Measurements from ENCODE around the gene RRP8. TPM values are rescaled to one million over a fixed set of nuclear protein-coding genes. Genes with fewer than 3 reads are reported as not detected.

Gene RRP8
- total RNA-seq, 1 experiment from 2014 or later: 10.1 TPM

- no TSS peak for BruUV-seq (replicated peaks)
- no peak overlapping the region for H3K4me2 ChIP-seq
- CTCF ChIA-PET: no interaction called here
- H3K79me2 ChIP-seq (ENCODE audit: low read depth): peaks cover 13% of the 10 kb centered on the region
- H3K4me3 ChIP-seq: no peak overlapping the region
- H2AFZ ChIP-seq: no peak overlapping the region
- no peak for DNase-seq
- H3K27me3 ChIP-seq (ENCODE audit: insufficient read depth, low read depth): no peaks in the 10 kb centered on the region
- POLR2A ChIA-PET (ENCODE audit: unreplicated experiment): no interaction called here
- H3F3A ChIP-seq (ENCODE audit: insufficient read depth, low read depth): peaks cover 9% of the 10 kb centered on the region; the same call in 1 of the 2 replicates
- H3K4me1 ChIP-seq (replicated peaks; ENCODE audit: insufficient read depth): peaks cover 7% of the 10 kb centered on the region; the same call in 1 of the 2 replicates
- no peaks in the 10 kb centered on the region for H4K20me1 ChIP-seq (ENCODE audit: insufficient read depth)
- intact Hi-C loops (cut with micrococcal nuclease; ENCODE audit: unreplicated experiment): no loop called here
- no peak overlapping the region for H3K27ac ChIP-seq
- no peaks in the 10 kb centered on the region for H3K9me3 ChIP-seq (ENCODE audit: insufficient read depth, low read depth)
- H3K36me3 ChIP-seq (ENCODE audit: low read depth): no peaks in the 10 kb centered on the region
- no peaks in the 10 kb centered on the region for H3K9me2 ChIP-seq (ENCODE audit: insufficient read depth)
- TF ChIP-seq EZH2 (IDR thresholded peaks at IDR 0.05; ENCODE audit: low read depth): no peak
Measured at GRCh38 chr11:6614446-6614845, 11.0 kb upstream of the RRP8 start.

- intact Hi-C loops (cut with micrococcal nuclease; ENCODE audit: unreplicated experiment): no loop called here
- no peak overlapping the region; the same call in 1 of the 2 replicates for H3K27ac ChIP-seq
- H3K4me3 ChIP-seq: peak overlapping the region; percentile 98; the same call in 1 of the 2 replicates
- no peaks in the 10 kb centered on the region for H3K9me2 ChIP-seq (ENCODE audit: insufficient read depth)
- H3K9me3 ChIP-seq (ENCODE audit: insufficient read depth, low read depth): no peaks in the 10 kb centered on the region
- peaks cover 7% of the 10 kb centered on the region; the same call in 1 of the 2 replicates for H3K4me1 ChIP-seq (replicated peaks; ENCODE audit: insufficient read depth)
- H4K20me1 ChIP-seq (ENCODE audit: insufficient read depth): no peaks in the 10 kb centered on the region
- POLR2A ChIA-PET (ENCODE audit: unreplicated experiment): no interaction called here
- H3K36me3 ChIP-seq (ENCODE audit: low read depth): no peaks in the 10 kb centered on the region
- H3F3A ChIP-seq (ENCODE audit: insufficient read depth, low read depth): peaks cover 9% of the 10 kb centered on the region; the same call in 1 of the 2 replicates
- H3K4me2 ChIP-seq: peak overlapping the region; percentile 99
- no peaks in the 10 kb centered on the region for H3K27me3 ChIP-seq (ENCODE audit: insufficient read depth, low read depth)
- H3K79me2 ChIP-seq (ENCODE audit: low read depth): peaks cover 10% of the 10 kb centered on the region
- CTCF ChIA-PET: no interaction called here
- DNase-seq: no peak
- no TSS peak for BruUV-seq (replicated peaks)
- no peak overlapping the region for H2AFZ ChIP-seq
- TF ChIP-seq CTCF (conservative IDR thresholded peaks at IDR 0.05) (no peak), EZH2 (IDR thresholded peaks at IDR 0.05; ENCODE audit: low read depth) (no peak)
Measured at GRCh38 chr11:6613496-6613895, 10.1 kb upstream of the RRP8 start.

- Histone ChIP-seq H3K4me1 (replicated peaks; ENCODE audit: insufficient read depth) (peaks cover 10% of the 10 kb centered on the region), H2AFZ (peak within 1 kb of the TSS; percentile 99), H4K20me1 (ENCODE audit: insufficient read depth) (no peaks in the 10 kb centered on the region), H3K4me3 (peak within 1 kb of the TSS; percentile 98), H3K36me3 (ENCODE audit: low read depth) (peaks cover 4% of the 10 kb centered on the region; the same call in 1 of the 2 replicates), H3K27me3 (ENCODE audit: insufficient read depth, low read depth) (no peaks in the 10 kb centered on the region), H3K4me2 (peak within 1 kb of the TSS; percentile 99), H3K9me3 (ENCODE audit: insufficient read depth, low read depth) (no peaks in the 10 kb centered on the region), H3K9me2 (ENCODE audit: insufficient read depth) (no peaks in the 10 kb centered on the region), H3F3A (ENCODE audit: insufficient read depth, low read depth) (peaks cover 15% of the 10 kb centered on the region), H3K27ac (peak within 1 kb of the TSS; percentile 87), H3K79me2 (ENCODE audit: low read depth) (peaks cover 10% of the 10 kb centered on the region)
- no peak for TF ChIP-seq EZH2 (IDR thresholded peaks at IDR 0.05; ENCODE audit: low read depth)
- peak; percentile 56; the same call in 1 of the 2 replicates for TF ChIP-seq CTCF (conservative IDR thresholded peaks at IDR 0.05)
- TSS peak; percentile 97 for BruUV-seq (replicated peaks)
- ChIA-PET CTCF (no interaction called here), POLR2A (ENCODE audit: unreplicated experiment) (interaction anchor here (0.5 to 0.8 kb wide), 9 partner anchors 8 to 879 kb away, joined by 3 to 13 read pairs (median 4); partner anchors contain the start of gene MRPL17)
- intact Hi-C loops (cut with micrococcal nuclease; ENCODE audit: unreplicated experiment): loop anchor here (1.0 kb wide), 1 partner anchor 71 kb away; the partner anchor contains the start of gene MRPL17
- DNase-seq: peak; percentile 78 to 86
Measured at GRCh38 chr11:6612213-6613041, 9.0 kb upstream of the RRP8 start, which contains the start of gene TAF10. TAF10 (minus strand) TSS chr11:6612216; CDS start chr11:6612189, 27 bp downstream.
